OCI-LY7 (cell line): ENCODE data around the gene TCAP. TPM values are rescaled to one million over a fixed set of nuclear protein-coding genes. Genes with fewer than 3 reads are reported as not detected.

ENCODE experiments used
- BruUV-seq: library from RNA; stranded (reverse); fragments of 400-500 nt; replicated peaks from 2 replicates; lab custom pipeline; 2021; lab: Mats Ljungman, UMichigan
- CTCF ChIA-PET: fragments of 300-600 bp; sonication (Branson Sonifier 250); formaldehyde crosslinking; loops from one replicate; lab custom pipeline; 2022; ENCODE audit warnings: antibody characterized with exemption; ENCODE audit not compliant: unreplicated experiment; lab: Charles Lee
- POLR2A ChIA-PET: fragments of 300-600 bp; sonication (Branson Sonifier 250); formaldehyde crosslinking; loops from one replicate; lab custom pipeline; 2022; ENCODE audit warnings: antibody characterized with exemption; lab: Charles Lee
- DNase-seq: peaks from one replicate; pipeline ENCODE4 v3.0.0-alpha.2; 2015; ENCODE audit warnings: low spot score
- H2AFZ ChIP-seq: fragments of 200-600 bp; sonication (generic), shearing (Covaris generic); 2 replicates; pipeline ENCODE4 v1.6.1; 2014; ENCODE audit warnings: mild to moderate bottlenecking, antibody characterized with exemption, low read length, moderate library complexity
- H3K27ac ChIP-seq: fragments of 200-600 bp; sonication (generic); 2 replicates; pipeline ENCODE4 v1.5.1; 2014; ENCODE audit warnings: mixed run types, low read depth, mild to moderate bottlenecking, moderate library complexity, low read length, inconsistent platforms; ENCODE audit not compliant: poor library complexity, severe bottlenecking
- H3K36me3 ChIP-seq: fragments of 200-600 bp; sonication (generic); 2 replicates; pipeline ENCODE4 v1.6.1; 2014; ENCODE audit warnings: mild to moderate bottlenecking, antibody characterized with exemption, low read length, moderate library complexity, mixed read lengths; ENCODE audit not compliant: insufficient read depth
- H3K4me1 ChIP-seq: fragments of 200-600 bp; sonication (generic); 2 replicates; pipeline ENCODE4 v1.5.1; 2014; ENCODE audit warnings: mild to moderate bottlenecking, low read length; ENCODE audit not compliant: insufficient read depth, poor library complexity, severe bottlenecking
- H3K4me2 ChIP-seq: fragments of 200-600 bp; sonication (generic); 2 replicates; pipeline ENCODE4 v1.6.1; 2014; ENCODE audit warnings: mild to moderate bottlenecking, low read length
- H3K4me3 ChIP-seq: fragments of 200-600 bp; sonication (generic); 2 replicates; pipeline ENCODE4 v1.5.1; 2014; ENCODE audit warnings: mild to moderate bottlenecking, low read depth, low read length; ENCODE audit not compliant: poor library complexity, severe bottlenecking
- H3K79me2 ChIP-seq: fragments of 200-600 bp; sonication (generic); 2 replicates; pipeline ENCODE4 v1.6.1; 2016; ENCODE audit warnings: low read depth, mild to moderate bottlenecking, low read length, moderate library complexity, mixed read lengths; ENCODE audit not compliant: insufficient read depth
- H3K9me2 ChIP-seq: fragments of 200-600 bp; sonication (generic); 2 replicates; pipeline ENCODE4 v1.6.1; 2016; ENCODE audit warnings: mild to moderate bottlenecking, low read length, mixed read lengths; ENCODE audit not compliant: insufficient read depth
- H3K9me3 ChIP-seq: fragments of 200-600 bp; sonication (generic); 2 replicates; pipeline ENCODE4 v1.6.1; 2014; ENCODE audit warnings: mild to moderate bottlenecking, mixed run types, low read length, mixed read lengths
- H4K20me1 ChIP-seq: fragments of 200-600 bp; sonication (generic); 2 replicates; pipeline ENCODE4 v1.6.1; 2014; ENCODE audit warnings: mild to moderate bottlenecking, antibody characterized with exemption, low read length, moderate library complexity, mixed read lengths; ENCODE audit not compliant: insufficient read depth
- CTCF ChIP-seq: fragments of 200-600 bp; sonication (generic); conservative IDR thresholded peaks from 2 replicates; pipeline ENCODE4 v1.5.1; 2014; ENCODE audit warnings: mild to moderate bottlenecking, antibody characterized with exemption, low read length, moderate library complexity, mixed read lengths
- EZH2phosphoT487 ChIP-seq: fragments of 200-600 bp; sonication (generic); IDR thresholded peaks from 2 replicates; pipeline ENCODE4 v1.6.1; 2018; ENCODE audit warnings: low read depth, borderline replicate concordance, mild to moderate bottlenecking, mixed run types, antibody characterized with exemption, low read length, moderate library complexity, mixed read lengths
- intact Hi-C: fragments of 100-400 bp; cut with micrococcal nuclease; formaldehyde crosslinking; loops from one replicate; pipeline ENCODE4 v1.10.0; 2022; ENCODE audit not compliant: unreplicated experiment
- total RNA-seq, 2 experiments: library from RNA; depleted of rRNA in 1 of 2; stranded (reverse); fragments of >200 nt in 1 of 2; shearing (Covaris generic) in 1 of 2; gene quantifications; 2 replicates each; pipeline ENCODE4 v1.2.3, GENCODE V29; 2014 to 2022

TCAP gene
- total RNA-seq, 2 experiments from 2014 or later, result 1.5 to 2.7 TPM

DNA sequence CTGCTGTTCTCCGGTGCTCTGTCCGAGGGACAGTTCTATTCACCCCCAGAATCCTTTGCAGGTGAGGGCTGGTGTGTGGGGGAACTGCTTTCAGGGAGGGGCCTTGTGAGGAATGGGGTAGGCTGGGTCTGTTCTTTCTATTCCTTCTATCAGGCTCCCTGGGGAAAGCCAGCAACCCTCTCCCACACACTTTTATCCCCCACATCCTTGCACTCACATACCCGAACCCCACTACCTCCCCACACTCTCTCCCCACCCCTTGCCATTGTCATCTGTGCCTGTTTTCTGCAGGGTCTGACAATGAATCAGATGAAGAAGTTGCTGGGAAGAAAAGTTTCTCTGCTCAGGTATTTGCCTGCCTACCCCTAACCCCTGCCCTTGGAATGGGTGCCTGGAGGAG is 6.4 kb upstream of the TCAP start:
- intact Hi-C loops, result no loop called here
- Histone ChIP-seq H2AFZ (no peak overlapping the region), H3K4me3 (no peak overlapping the region), H3K36me3 (peaks cover 41% of the 10 kb centered on the region; the same call in 1 of the 2 replicates), H3K9me2 (no peaks in the 10 kb centered on the region), H3K9me3 (no peaks in the 10 kb centered on the region), H3K79me2 (no peaks in the 10 kb centered on the region), H3K4me1 (peaks cover 4% of the 10 kb centered on the region), H3K27ac (no peak overlapping the region), H3K4me2 (no peak overlapping the region), H4K20me1 (no peaks in the 10 kb centered on the region; the same call in 1 of the 2 replicates)
- CTCF ChIA-PET, result no interaction called here
- DNase-seq, result no peak
- POLR2A ChIA-PET, result no interaction called here
- BruUV-seq, result no TSS peak
- TF ChIP-seq CTCF, result no peak
- no peak for TF ChIP-seq EZH2phosphoT487

GRCh38 chr17:39659279-39660010 is 5.7 kb upstream of the TCAP start:
- Histone ChIP-seq H3K9me3 (no peaks in the 10 kb centered on the region), H3K4me2 (no peak overlapping the region), H3K4me3 (no peak overlapping the region), H3K27ac (no peak overlapping the region), H3K79me2 (no peaks in the 10 kb centered on the region), H3K4me1 (peaks cover 4% of the 10 kb centered on the region), H3K9me2 (no peaks in the 10 kb centered on the region), H3K36me3 (peaks cover 34% of the 10 kb centered on the region; the same call in 1 of the 2 replicates), H4K20me1 (no peaks in the 10 kb centered on the region; the same call in 1 of the 2 replicates), H2AFZ (no peak overlapping the region)
- no peak for DNase-seq
- ChIA-PET POLR2A (no interaction called here), CTCF (no interaction called here)
- TF ChIP-seq EZH2phosphoT487 (no peak), CTCF (no peak)
- BruUV-seq, result no TSS peak
- intact Hi-C loops, result no loop called here

DNA sequence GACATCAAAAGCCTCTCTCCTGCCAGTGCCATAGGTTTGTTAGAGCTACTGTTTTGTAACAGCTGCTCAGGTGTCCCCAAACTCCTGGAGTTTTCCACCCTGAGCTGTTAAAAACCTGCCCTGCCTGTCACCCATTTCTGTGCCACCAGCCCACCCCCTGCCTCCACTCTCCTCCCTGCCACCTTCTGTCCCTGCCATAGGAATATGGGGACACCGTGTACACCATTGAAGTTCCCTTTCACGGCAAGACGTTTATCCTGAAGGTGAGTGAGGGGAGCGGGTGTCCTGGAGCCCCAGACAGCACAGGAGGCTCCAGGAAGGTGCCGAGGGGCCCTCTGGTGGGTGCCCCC is 5.2 kb upstream of the TCAP start:
- Histone ChIP-seq H3K4me2 (no peak overlapping the region), H3K79me2 (no peaks in the 10 kb centered on the region), H3K9me2 (no peaks in the 10 kb centered on the region), H3K9me3 (no peaks in the 10 kb centered on the region), H2AFZ (no peak overlapping the region), H3K27ac (no peak overlapping the region), H3K4me1 (peaks cover 4% of the 10 kb centered on the region), H4K20me1 (no peaks in the 10 kb centered on the region; the same call in 1 of the 2 replicates), H3K36me3 (peaks cover 29% of the 10 kb centered on the region; the same call in 1 of the 2 replicates), H3K4me3 (no peak overlapping the region)
- ChIA-PET CTCF (no interaction called here), POLR2A (no interaction called here)
- no peak for TF ChIP-seq EZH2phosphoT487
- TF ChIP-seq CTCF, result no peak
- intact Hi-C loops, result no loop called here
- no TSS peak for BruUV-seq
- no peak for DNase-seq
